ENCODE results near the gene ARL8A.
"Not testable (repeated sequence)": the region's sequence is repeated elsewhere in the genome, so short reads cannot be mapped to it uniquely, and the experiment has no call there.

ARL8A gene

DNA sequence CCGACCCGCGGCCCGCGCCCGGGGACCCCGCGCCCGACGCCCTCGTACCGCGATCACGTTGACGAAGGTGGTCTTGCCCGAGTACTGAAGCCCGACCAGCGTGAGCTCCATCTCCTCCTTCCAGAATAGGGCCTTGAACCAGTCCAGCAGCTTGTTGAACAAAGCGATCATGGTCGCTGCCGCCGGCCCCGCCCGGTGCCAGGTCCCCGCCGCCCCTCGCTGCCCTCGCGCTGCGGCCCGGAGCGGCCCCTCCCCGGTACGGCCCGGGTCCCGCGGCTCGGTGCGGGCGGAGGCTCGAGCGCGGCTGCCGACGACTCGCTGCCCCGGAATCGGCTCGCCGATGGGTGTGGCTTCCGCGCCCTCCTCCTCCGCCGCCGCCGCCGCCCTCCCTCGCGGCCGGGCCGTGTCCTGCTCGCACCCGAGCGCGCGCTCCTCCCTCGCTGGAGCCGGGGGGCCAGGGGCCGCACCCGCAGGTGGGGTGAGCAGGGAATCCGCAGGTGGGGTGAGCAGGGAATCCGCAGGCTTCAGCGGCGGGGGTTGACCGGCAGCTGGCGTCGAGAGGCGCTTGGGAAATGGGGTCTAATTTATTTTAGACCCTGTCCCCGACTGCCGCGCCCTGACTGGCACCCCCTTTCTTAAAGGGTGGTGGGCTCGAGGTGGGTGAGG lies at the start of gene ARL8A:
TSS of gene ARL8A (minus strand) at position 336 of the 666 bp plus-strand sequence. CDS start at position 171, 165 bp downstream.
- DNase-seq (ENCODE audit: low read depth in 2 of 2) = peak in 1 of 2 donors; percentile 64

- DNase-seq (ENCODE audit: low read depth in 2 of 2) = no peak
These were observed 49.8 kb upstream of the ARL8A start for GRCh38 chr1:202194328-202194648.

GRCh38 chr1:202193614-202194327 lies 49.2 kb upstream of the ARL8A start, which contains the start of gene LGR6:
TSS of gene LGR6 (plus strand) at chr1:202193799. CDS start at chr1:202193990, 191 bp downstream.
- no peak for DNase-seq (ENCODE audit: low read depth in 2 of 2)

GRCh38 chr1:202192770-202193613 lies 48.5 kb upstream of the ARL8A start:
- DNase-seq (ENCODE audit: low read depth in 2 of 2) = peak in 1 of 2 donors; percentile 37

DNA sequence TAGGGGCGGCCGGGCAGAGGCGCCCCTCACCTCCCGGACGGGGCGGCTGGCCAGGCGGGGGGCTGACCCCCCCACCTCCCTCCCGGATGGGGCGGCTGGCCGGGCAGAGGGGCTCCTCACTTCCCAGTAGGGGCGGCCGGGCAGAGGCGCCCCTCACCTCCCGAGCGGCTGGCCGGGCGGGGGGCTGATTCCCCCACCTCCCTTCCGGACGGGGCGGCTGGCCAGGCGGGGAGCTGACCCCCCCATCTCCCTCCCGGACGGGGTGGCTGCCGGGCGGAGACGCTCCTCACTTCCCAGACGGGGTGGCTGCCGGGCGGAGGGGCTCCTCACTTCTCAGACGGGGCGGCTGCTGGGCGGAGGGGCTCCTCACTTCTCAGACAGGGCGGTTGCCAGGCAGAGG lies 46.9 kb upstream of the ARL8A start:
- DNase-seq (ENCODE audit: low read depth in 2 of 2) = not testable (repeated sequence)

- DNase-seq (ENCODE audit: low read depth in 2 of 2) = no peak
These were observed 45.6 kb upstream of the ARL8A start for GRCh38 chr1:202189918-202190715.

- peak; percentile 53 to 59 for DNase-seq (ENCODE audit: low read depth in 2 of 2)
These were observed 44.7 kb upstream of the ARL8A start for GRCh38 chr1:202189001-202189790.

GRCh38 chr1:202187697-202188407 lies 43.3 kb upstream of the ARL8A start:
- no peak for DNase-seq (ENCODE audit: low read depth in 2 of 2)

DNA sequence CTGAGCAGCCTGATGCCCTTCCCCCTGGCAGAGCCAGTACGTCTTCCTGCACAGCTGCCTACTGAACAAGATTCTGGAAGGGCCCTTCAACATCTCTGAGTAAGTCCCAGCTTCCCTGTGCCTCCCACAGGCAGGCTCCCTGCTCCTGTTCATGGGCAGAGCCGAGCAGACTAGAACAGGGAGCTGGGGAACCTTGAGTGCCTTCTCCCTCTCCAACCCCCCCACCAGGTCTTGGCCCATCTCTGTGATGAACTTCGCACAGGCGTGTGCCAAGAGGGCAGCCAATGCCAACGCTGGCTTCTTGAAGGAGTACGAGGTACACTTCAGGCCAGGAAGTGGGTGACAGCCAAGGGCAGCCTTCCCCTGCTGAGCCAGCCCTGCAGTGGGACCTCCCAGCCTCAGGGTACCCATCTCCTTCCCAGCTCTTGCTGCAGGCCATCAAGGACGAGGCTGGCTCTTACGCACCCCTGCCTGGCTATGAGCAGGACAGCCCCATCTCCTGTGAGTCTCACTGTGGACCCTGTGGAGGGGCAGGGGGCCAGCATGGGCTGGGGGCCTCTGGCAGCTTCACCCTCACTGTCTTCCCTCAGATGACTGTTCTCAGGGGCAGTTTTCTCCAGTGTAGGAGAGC lies 42.6 kb upstream of the ARL8A start:
- no peak for DNase-seq (ENCODE audit: low read depth in 2 of 2)

- DNase-seq (ENCODE audit: low read depth in 2 of 2) = no peak
These were observed 41.8 kb upstream of the ARL8A start for GRCh38 chr1:202186327-202186726.

- peak; percentile 38 to 48 for DNase-seq (ENCODE audit: low read depth in 2 of 2)
These were observed 40.4 kb upstream of the ARL8A start for GRCh38 chr1:202184750-202185460.

DNA sequence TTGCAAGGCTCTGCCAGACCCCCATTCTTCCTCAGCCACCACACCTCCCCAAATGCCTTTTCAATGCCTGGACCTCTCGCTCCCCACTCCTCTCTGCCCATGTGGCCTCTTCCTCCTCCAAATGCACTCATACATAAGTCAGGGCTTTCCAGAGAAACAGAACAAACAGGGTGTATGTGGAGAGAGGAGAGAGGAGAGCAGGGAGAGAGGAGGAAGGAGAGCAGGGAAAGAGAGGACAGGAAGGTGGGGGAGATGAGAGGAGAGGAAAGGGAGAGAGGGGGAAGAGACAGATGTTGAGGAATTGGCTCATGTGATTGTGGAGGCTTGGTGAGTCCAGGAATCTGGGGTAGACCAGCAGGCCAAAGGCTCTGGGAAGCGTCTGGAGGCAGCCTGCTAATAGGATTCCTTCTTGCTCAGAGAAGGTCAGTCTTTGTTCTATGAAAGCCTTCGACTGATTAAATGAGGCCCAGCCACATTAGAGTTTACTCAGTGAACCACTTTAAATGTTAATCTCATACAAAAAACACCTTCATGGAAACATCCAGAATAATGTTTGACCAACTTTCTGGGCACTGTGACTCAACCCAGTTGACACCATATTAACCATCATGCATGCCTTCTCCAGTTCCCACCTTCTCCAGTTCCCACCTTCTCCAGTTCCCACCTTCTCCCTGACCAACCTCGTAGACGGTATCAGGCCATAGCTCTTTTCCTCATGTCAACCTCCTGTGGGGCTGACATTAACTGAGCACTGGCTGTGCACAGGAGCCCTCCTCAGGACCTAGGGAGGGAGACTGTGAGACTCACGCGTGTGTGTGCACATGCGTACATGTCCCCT lies 37.7 kb upstream of the ARL8A start:
- DNase-seq (ENCODE audit: low read depth in 2 of 2) = no peak

DNA sequence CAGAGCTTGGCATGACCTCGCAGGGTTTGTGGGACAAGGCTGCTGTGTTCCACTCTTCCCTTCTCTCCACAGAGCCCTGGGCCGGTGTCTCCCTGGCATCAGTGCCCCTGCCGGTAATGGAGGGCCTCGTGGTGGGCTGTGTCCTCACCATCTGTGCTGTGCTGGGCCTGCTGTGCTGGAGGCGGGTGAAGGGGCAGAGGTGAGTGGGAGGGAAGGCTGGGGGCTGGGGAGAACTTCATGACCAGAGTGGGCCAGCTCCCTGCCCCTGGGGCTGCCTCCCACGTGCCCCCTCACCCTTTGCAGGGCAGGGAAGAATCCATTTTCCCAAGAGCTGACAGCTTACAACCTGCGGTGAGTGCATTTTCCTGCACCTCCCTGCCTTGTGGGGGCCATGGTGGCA lies 37.0 kb upstream of the ARL8A start:
- no peak for DNase-seq (ENCODE audit: low read depth in 2 of 2)

- DNase-seq (ENCODE audit: low read depth in 2 of 2) = not testable (repeated sequence)
These were observed 36.2 kb upstream of the ARL8A start for GRCh38 chr1:202180751-202181139.

DNA sequence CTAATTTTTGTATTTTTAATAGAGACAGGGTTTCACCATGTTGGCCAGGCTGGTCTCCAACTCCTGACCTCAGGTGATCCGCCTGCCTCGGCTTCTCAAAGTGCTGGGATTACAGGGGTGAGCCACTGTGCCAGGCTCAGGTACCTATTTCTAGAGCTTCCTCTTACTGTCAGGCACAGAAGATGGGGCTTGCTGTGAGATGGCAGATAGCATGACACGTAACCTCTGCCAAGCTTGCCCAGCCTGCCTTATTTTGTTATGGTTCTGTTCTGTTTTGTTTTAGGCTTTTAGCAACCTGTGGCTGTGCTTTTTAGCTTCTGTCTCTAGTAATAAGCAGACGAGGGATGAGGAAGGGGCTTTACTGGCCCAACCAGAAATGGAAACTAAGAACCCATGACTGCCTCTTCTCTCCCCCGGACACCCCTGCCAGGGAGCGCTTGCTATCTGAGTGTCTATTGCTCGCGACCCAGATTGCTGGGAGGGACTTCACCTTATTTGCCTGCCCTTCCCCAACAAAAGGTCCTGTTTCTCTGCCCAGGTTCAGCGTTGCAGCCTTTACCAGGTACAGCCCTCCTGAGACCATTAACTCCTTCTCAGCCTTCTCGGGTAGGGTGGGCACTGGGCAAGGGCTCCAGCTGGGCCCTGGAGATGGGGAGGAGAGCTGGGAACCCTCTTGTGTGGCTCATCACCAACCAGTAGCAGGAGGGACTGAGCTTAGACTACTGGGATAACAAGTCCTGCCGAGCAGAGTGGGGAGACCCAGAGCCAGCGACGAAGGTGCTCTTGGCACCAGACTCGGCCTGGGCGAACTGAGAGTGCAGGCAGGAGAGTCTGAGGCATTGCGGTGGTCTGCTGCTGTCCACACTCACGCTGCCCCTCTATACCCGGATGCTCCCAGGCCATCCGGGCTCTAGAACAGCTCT lies 35.6 kb upstream of the ARL8A start:
- no peak for DNase-seq (ENCODE audit: low read depth in 2 of 2)

DNA sequence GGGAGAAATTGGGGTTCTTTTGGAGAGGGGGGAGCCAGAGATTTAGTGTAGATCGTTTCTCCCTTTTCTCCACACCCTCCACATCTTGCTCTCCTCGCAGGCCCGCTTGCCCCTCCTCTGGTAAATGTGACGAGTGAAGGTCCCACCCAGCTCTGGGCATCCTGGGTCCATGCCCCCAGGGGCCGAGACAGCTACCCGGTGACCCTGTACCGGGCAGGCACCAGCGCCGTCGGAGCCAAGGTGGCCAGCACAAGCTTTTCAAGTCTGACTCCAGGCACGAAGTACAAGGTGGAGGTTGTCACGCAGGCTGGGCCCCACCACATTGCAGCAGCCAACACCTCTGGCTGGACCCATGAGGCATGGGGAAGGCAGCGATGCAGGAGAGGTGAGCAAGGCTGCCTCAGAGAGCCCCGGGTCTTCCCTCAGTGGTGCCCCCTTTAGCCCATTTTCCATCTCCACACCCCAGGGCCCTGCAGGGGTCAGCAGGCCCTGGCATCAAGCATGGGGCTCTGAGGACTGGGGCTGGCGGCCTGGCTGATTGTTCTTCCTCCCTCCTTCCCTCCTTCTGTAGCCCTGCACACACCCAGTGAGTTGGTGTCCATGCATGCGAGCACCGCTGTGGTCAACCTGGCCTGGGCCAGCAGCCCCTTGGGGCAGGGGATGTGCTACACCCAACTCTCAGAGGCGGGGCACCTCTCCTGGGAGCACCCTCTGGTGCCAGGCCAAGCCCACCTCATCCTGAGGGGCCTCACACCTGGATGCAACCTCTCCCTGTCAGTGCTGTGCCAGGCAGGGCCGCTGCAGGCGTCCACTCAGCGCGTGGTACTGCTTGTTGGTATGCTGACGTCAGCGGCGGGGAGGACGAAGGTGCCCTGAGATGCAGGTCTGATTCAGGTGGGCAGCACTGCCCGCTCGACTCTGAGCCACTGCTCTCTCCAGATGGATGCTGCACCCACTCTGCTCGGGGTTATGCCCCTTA lies 32.7 kb upstream of the ARL8A start:
- no peak for DNase-seq (ENCODE audit: low read depth in 2 of 2)
